ENCODE measurements around the gene FXYD6.

FXYD6 gene

DNA sequence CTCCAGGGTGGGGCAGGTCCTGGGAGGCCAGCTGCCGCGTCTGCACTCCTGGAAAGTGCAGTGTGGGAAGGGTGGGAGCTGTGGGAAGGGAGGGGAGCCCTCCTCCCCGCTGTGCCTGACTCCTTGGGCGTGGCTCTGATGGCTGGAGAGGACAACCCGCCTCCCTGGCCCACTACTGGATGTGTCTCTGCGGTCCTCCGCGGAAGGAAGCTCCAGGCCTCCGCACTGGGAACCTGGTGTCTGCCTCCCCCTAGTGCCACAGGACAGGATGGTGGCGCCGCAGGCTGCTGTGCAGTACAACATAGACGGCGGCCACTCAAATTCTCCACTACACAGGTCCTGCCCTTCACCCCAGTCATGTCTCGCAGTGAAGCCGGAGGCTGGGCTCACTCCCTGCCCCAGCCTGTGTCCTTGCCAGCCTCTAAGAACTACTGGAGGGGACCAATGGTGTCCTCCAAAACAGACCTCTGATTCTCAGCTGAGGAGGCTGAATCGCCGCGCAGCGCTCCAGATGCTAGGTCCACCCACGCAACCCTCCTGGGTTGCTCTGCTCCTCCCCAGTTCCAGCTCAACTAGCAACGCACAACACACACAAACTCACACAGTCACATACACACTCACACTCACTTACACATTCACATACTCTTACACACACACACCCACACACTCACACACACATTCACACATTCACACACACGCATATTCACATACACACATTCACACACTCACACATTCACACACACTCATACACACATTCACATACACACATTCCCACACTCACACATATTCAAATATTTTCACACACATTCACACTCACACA is 67.0 kb downstream of the FXYD6 start:
- peak overlapping the region; percentile 76 for H3K4me2 ChIP-seq (ENCODE audit: low read length)
- H3K79me2 ChIP-seq (ENCODE audit: low read length), result no peaks in the 10 kb centered on the region
- H4K20me1 ChIP-seq (ENCODE audit: insufficient read depth, low read length), result no peaks in the 10 kb centered on the region
- H3K9me3 ChIP-seq (ENCODE audit: insufficient read depth, low read length), result no peaks in the 10 kb centered on the region
- H3K9ac ChIP-seq (ENCODE audit: low read length), result peak overlapping the region; percentile 52; the same call in 1 of the 2 replicates
- TF ChIP-seq, protein P1, sequence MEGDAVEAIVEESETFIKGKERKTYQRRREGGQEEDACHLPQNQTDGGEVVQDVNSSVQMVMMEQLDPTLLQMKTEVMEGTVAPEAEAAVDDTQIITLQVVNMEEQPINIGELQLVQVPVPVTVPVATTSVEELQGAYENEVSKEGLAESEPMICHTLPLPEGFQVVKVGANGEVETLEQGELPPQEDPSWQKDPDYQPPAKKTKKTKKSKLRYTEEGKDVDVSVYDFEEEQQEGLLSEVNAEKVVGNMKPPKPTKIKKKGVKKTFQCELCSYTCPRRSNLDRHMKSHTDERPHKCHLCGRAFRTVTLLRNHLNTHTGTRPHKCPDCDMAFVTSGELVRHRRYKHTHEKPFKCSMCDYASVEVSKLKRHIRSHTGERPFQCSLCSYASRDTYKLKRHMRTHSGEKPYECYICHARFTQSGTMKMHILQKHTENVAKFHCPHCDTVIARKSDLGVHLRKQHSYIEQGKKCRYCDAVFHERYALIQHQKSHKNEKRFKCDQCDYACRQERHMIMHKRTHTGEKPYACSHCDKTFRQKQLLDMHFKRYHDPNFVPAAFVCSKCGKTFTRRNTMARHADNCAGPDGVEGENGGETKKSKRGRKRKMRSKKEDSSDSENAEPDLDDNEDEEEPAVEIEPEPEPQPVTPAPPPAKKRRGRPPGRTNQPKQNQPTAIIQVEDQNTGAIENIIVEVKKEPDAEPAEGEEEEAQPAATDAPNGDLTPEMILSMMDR (IDR thresholded peaks at IDR 0.05; ENCODE audit: low read depth, low read length), result peak; percentile 55
- TF ChIP-seq EZH2phosphoT487 (IDR thresholded peaks at IDR 0.05; ENCODE audit: low read depth), result no peak
- H3K36me3 ChIP-seq (replicated peaks; ENCODE audit: low read depth, low read length), result no peaks in the 10 kb centered on the region
- H3K27ac ChIP-seq (ENCODE audit: low read length), result no peak overlapping the region
- H3K4me1 ChIP-seq (ENCODE audit: low read length), result peaks cover 42% of the 10 kb centered on the region
- peak overlapping the region; percentile 68 for H3K4me3 ChIP-seq (ENCODE audit: low read length)
- no peaks in the 10 kb centered on the region for H3K27me3 ChIP-seq (ENCODE audit: low read depth, low read length)
- peak overlapping the region; percentile 81 for H2AFZ ChIP-seq (ENCODE audit: low read depth, low read length)

DNA sequence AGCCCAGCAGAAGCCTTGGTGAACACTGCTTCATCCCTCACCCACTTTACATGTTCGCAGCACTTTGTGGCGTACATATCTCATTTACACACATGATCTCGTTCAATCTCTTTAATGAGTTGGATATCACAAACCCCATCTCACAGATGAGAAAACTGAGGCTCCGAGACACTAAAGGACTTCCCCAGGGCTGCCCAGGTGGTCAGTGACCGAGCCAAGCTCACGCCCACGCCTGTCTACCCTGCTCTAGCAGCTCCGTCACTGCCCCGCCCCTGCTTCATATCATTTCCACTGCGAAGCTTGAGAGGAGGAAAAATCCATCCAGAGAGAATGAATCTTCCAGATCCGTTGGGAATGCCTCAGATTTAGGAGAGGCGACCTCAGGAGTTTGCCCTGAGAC is 67.7 kb downstream of the FXYD6 start:
- H3K4me2 ChIP-seq (ENCODE audit: low read length), result peak overlapping the region; percentile 76
- H3K27ac ChIP-seq (ENCODE audit: low read length), result no peak overlapping the region

DNA sequence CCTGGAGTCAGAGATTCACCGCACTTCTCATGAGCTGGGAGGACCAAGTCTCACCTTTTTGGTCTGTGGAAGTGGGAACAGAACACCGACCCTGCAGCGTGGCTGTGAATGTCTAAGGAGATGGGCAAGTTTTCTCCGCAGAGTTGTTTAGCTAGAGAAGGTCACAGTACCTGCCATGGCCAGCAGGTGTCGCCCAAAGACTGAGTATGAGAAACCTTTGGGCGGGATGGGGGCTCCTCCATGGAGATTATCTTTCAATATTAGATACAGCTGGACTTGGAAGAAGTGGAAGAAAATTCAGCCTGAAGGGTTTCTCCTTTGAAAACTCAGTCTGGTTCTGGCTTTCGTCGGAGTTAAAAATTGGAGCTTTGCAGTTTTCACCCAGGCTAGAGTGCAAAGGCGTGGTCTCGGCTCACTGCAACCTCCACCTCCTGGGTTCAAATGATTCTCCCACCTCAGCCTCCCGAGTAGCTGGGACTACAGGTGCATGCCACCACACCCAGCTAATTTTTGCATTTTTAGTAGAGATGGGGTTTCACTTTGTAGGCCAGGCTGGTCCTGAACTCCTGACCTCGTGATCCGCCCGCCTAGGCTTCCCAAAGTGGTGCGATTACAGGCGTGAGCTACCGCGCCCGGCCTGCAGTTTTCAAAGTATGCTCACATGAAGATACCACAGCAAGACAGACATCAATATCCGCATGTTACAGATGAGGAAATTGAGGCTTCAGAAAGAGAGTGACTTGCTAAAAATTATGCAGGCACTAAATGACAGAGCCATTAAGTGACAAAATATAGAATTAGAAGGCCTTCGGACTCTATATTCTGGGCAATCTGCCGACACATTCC is 68.8 kb downstream of the FXYD6 start:
- no peaks in the 10 kb centered on the region for H3K27me3 ChIP-seq (ENCODE audit: low read depth, low read length)
- TF ChIP-seq, protein P1 (IDR thresholded peaks at IDR 0.05; ENCODE audit: low read depth, low read length), result peak; percentile 94
- no peak for TF ChIP-seq EZH2phosphoT487 (IDR thresholded peaks at IDR 0.05; ENCODE audit: low read depth)
- peak overlapping the region; percentile 65 for H3K4me2 ChIP-seq (ENCODE audit: low read length)
- H3K27ac ChIP-seq (ENCODE audit: low read length), result no peak overlapping the region
- H3K79me2 ChIP-seq (ENCODE audit: low read length), result no peaks in the 10 kb centered on the region
- H2AFZ ChIP-seq (ENCODE audit: low read depth, low read length), result peak overlapping the region; percentile 41; the same call in 1 of the 2 replicates
- H3K9me3 ChIP-seq (ENCODE audit: insufficient read depth, low read length), result no peaks in the 10 kb centered on the region
- peaks cover 29% of the 10 kb centered on the region for H3K4me1 ChIP-seq (ENCODE audit: low read length)
- peak overlapping the region; percentile 26; the same call in 1 of the 2 replicates for H3K9ac ChIP-seq (ENCODE audit: low read length)
- no peaks in the 10 kb centered on the region for H4K20me1 ChIP-seq (ENCODE audit: insufficient read depth, low read length)
- H3K36me3 ChIP-seq (replicated peaks; ENCODE audit: low read depth, low read length), result no peaks in the 10 kb centered on the region
- H3K4me3 ChIP-seq (ENCODE audit: low read length), result peak overlapping the region; percentile 39; the same call in 1 of the 2 replicates

More for the DNA sequence above, 67.7 kb downstream of the FXYD6 start:
- TF ChIP-seq EZH2phosphoT487 (IDR thresholded peaks at IDR 0.05; ENCODE audit: low read depth), result no peak
- TF ChIP-seq, protein P1 (IDR thresholded peaks at IDR 0.05; ENCODE audit: low read depth, low read length), result no peak
- H3K9ac ChIP-seq (ENCODE audit: low read length), result peak overlapping the region; percentile 52; the same call in 1 of the 2 replicates
- H3K79me2 ChIP-seq (ENCODE audit: low read length), result no peaks in the 10 kb centered on the region
- peak overlapping the region; percentile 81; the same call in 1 of the 2 replicates for H2AFZ ChIP-seq (ENCODE audit: low read depth, low read length)
- no peaks in the 10 kb centered on the region for H3K27me3 ChIP-seq (ENCODE audit: low read depth, low read length)
- no peaks in the 10 kb centered on the region for H3K9me3 ChIP-seq (ENCODE audit: insufficient read depth, low read length)
- peak overlapping the region; percentile 68 for H3K4me3 ChIP-seq (ENCODE audit: low read length)
- peaks cover 36% of the 10 kb centered on the region for H3K4me1 ChIP-seq (ENCODE audit: low read length)
- H4K20me1 ChIP-seq (ENCODE audit: insufficient read depth, low read length), result no peaks in the 10 kb centered on the region
- H3K36me3 ChIP-seq (replicated peaks; ENCODE audit: low read depth, low read length), result no peaks in the 10 kb centered on the region

DNA sequence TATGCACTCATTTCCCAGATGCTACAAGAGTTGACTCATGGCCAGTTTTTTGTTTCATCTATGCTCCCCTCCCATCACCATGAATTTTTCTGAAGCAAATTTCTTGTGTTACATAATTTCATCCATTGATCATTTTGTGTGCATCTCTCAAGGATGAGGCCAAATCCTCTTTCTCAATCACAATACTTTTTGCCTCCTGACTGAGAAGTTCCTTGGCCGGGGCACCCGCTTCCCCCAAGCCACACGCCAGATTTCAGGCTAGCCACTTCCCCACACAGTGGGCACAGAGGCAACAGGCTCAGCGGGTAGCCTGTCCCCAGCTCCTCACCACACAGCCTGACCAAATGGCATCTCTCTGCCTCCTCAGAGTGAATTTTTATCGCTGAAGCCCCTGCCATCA is 69.6 kb downstream of the FXYD6 start:
- no peak overlapping the region for H3K27ac ChIP-seq (ENCODE audit: low read length)
- H3K9me3 ChIP-seq (ENCODE audit: insufficient read depth, low read length), result no peaks in the 10 kb centered on the region
- no peak overlapping the region for H3K4me3 ChIP-seq (ENCODE audit: low read length)
- H3K27me3 ChIP-seq (ENCODE audit: low read depth, low read length), result no peaks in the 10 kb centered on the region
- H3K9ac ChIP-seq (ENCODE audit: low read length), result peak overlapping the region; percentile 26; the same call in 1 of the 2 replicates
- no peaks in the 10 kb centered on the region for H3K79me2 ChIP-seq (ENCODE audit: low read length)
- no peak overlapping the region for H2AFZ ChIP-seq (ENCODE audit: low read depth, low read length)
- H3K4me2 ChIP-seq (ENCODE audit: low read length), result peak overlapping the region; percentile 65; the same call in 1 of the 2 replicates
- TF ChIP-seq, protein P1 (IDR thresholded peaks at IDR 0.05; ENCODE audit: low read depth, low read length), result no peak
- no peak for TF ChIP-seq EZH2phosphoT487 (IDR thresholded peaks at IDR 0.05; ENCODE audit: low read depth)
- no peaks in the 10 kb centered on the region for H3K36me3 ChIP-seq (replicated peaks; ENCODE audit: low read depth, low read length)
- H4K20me1 ChIP-seq (ENCODE audit: insufficient read depth, low read length), result no peaks in the 10 kb centered on the region
- H3K4me1 ChIP-seq (ENCODE audit: low read length), result peaks cover 29% of the 10 kb centered on the region

All from OCI-LY3 (cell line).